HG03066 (cell line): ENCODE results near the gene SOX30.
A peak's percentile ranks its signal among the peaks of the same experiment; 100 is the strongest.

ENCODE experiments used
- ATAC-seq: cut with Tn5 transposase; IDR thresholded peaks from one replicate; pipeline ENCODE4 v1.9.1; 2021; ENCODE audit warnings: low read depth; ENCODE audit not compliant: unreplicated experiment

Gene SOX30

GRCh38 chr5:157610990-157611389 is 41.2 kb downstream of the SOX30 start:
- ATAC-seq = no peak

- no peak for ATAC-seq
These were observed 43.2 kb downstream of the SOX30 start for GRCh38 chr5:157608972-157609565.

GRCh38 chr5:157607371-157608161 is 44.7 kb downstream of the SOX30 start:
- ATAC-seq = peak; percentile 58

GRCh38 chr5:157606046-157606445 is 46.2 kb downstream of the SOX30 start:
- no peak for ATAC-seq

GRCh38 chr5:157603333-157604190 is 48.7 kb downstream of the SOX30 start:
- peak; percentile 37 for ATAC-seq

- peak; percentile 63 for ATAC-seq
These were observed 49.7 kb downstream of the SOX30 start for GRCh38 chr5:157602505-157602904.

GRCh38 chr5:157600252-157600651 is 52.0 kb downstream of the SOX30 start:
- no peak for ATAC-seq

- no peak for ATAC-seq
These were observed 52.7 kb downstream of the SOX30 start for GRCh38 chr5:157599565-157599964.

- ATAC-seq = peak; percentile 24
These were observed 53.8 kb downstream of the SOX30 start for GRCh38 chr5:157598350-157598936.

GRCh38 chr5:157597277-157597676 is 55.0 kb downstream of the SOX30 start:
- ATAC-seq = no peak

GRCh38 chr5:157596487-157596886 is 55.8 kb downstream of the SOX30 start:
- peak; percentile 85 for ATAC-seq

- ATAC-seq = no peak
These were observed 57.4 kb downstream of the SOX30 start for GRCh38 chr5:157594675-157595459.

GRCh38 chr5:157594257-157594656 is 58.0 kb downstream of the SOX30 start:
- ATAC-seq = no peak

- ATAC-seq = no peak
These were observed 59.0 kb downstream of the SOX30 start for GRCh38 chr5:157593052-157593757.

- ATAC-seq = no peak
These were observed 59.6 kb downstream of the SOX30 start for GRCh38 chr5:157592594-157592993.

GRCh38 chr5:157590478-157590877 is 61.8 kb downstream of the SOX30 start:
- no peak for ATAC-seq

- ATAC-seq = no peak
These were observed 67.6 kb downstream of the SOX30 start for GRCh38 chr5:157584628-157585027.

- ATAC-seq = no peak
These were observed 69.3 kb downstream of the SOX30 start for GRCh38 chr5:157582731-157583620.

GRCh38 chr5:157581901-157582300 is 70.3 kb downstream of the SOX30 start:
- no peak for ATAC-seq
